ENCODE results near the gene CYLD.
A peak's percentile ranks its signal among the peaks of the same experiment; 100 is the strongest.

Gene CYLD

DNA sequence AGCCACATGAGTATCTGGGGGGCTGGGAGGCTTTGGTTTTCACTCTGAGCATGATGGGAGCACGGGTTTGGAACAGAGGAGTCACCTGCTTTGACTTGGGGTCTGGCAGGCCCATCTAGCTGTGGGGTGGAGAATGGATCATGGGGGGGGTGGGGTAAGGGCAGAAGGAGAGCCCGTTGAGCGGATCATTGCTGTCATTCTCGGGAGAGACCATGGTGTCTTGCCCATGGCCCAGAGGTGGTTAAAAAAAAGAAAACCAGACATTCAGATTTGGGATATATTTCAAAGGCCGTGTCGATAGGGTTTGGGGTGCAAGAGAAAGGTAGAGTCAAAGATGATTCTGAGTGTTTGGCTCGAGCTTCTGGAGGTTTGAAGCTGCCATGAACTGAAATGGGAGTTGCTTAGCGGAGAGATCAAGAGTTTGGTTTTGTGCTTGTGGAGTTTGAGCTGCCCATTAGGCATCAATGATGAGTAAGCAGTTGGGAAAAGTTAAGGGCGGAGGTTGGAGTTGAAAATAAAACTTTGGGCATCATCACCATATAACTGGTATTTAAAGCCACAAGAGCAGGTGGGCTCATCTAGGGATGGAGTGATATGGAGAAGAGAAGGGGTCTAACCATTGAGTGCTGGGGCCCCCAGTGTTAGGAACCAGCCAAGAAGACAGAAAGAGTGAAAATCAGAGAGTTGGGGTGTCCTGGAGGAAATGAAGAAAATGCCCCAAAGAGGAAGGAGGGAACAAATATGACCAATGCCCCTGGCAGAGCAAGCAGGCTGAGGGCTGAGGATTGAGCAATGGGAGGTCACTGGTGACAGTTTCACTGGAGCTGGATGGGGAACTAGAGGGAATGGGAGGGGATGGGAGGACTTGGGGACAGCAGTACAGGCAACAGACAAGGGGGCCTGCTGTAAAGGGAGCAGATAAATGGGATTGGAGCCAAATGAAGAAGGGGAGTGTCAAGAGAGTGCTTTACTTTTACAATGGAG, 46.6 kb upstream of the CYLD start:
- WGBS (ENCODE audit: extremely low coverage, insufficient coverage, insufficient read length): no CpG with 5 or more reads among the region's 9 CpGs
- Histone ChIP-seq H3K18ac (ENCODE audit: low read length) (no peak overlapping the region), H4K8ac (ENCODE audit: low read depth, low read length) (no peak overlapping the region), H3K4me2 (ENCODE audit: low read length) (no peak overlapping the region), H3K27ac (ENCODE audit: low read depth, low read length) (no peak overlapping the region), H3K79me1 (ENCODE audit: low read length) (no peaks in the 10 kb centered on the region), H2AFZ (ENCODE audit: insufficient read depth, low read length, poor library complexity) (no peak overlapping the region), H4K12ac (ENCODE audit: low read depth, low read length) (no peak overlapping the region), H3K4me3 (ENCODE audit: low read depth, low read length) (no peak overlapping the region), H4K91ac (ENCODE audit: low read depth, low read length) (no peak overlapping the region), H3K36me3 (ENCODE audit: control insufficient read depth in 1 of 2, insufficient read depth in 2 of 2, low read length in 2 of 2) (no peaks in the 10 kb centered on the region), H3K23ac (ENCODE audit: low read length) (no peak overlapping the region), H3K9me3 (ENCODE audit: insufficient read depth, low read depth, low read length) (peaks cover 9% of the 10 kb centered on the region), H3K27me3 (ENCODE audit: insufficient read depth, low read length) (peaks cover 5% of the 10 kb centered on the region), H2BK5ac (ENCODE audit: low read depth, low read length, poor library complexity) (no peak overlapping the region), H3K4ac (ENCODE audit: low read depth, low read length) (no peak overlapping the region), H3K9ac (ENCODE audit: low read length) (no peak overlapping the region), H3K14ac (ENCODE audit: low read length) (no peak overlapping the region), H2BK12ac (ENCODE audit: low read length) (no peak overlapping the region), H2AK5ac (ENCODE audit: low read length) (no peak overlapping the region), H3K79me2 (ENCODE audit: control insufficient read depth, insufficient read depth, low read length, poor library complexity) (no peaks in the 10 kb centered on the region), H2BK120ac (ENCODE audit: insufficient read depth, low read length, poor library complexity) (no peak overlapping the region), H3K4me1 (ENCODE audit: control insufficient read depth in 1 of 2, insufficient read depth in 2 of 2, low read length in 2 of 2) (peaks cover 0 to 2% of the 10 kb centered on the region in 2 experiments)
- peak in 1 of 2 donors; percentile 20 for DNase-seq

DNA sequence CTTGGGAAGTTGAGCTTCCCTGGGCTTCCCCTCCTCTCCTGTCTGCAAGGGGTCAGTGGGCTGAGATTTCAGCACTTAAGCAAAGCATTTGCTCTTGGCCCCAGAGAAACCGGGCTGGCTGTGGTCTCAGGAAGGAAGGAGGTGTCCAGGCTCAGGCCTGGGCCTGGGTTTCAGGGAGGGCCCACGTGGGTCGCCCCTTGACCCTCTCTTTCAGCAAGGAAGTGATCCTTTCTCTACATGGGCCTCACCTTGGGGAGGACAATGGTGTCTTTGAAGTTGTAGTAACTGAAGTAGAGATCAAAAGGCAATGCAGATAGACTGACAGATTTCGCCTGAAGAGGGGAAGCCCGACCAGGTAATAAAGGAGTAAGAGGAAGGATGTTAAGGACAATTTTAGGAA, 45.8 kb upstream of the CYLD start:
- Histone ChIP-seq H3K4me1 (ENCODE audit: control insufficient read depth in 1 of 2, insufficient read depth in 2 of 2, low read length in 2 of 2) (peaks cover 0 to 2% of the 10 kb centered on the region in 2 experiments), H2BK120ac (ENCODE audit: insufficient read depth, low read length, poor library complexity) (no peak overlapping the region), H2BK5ac (ENCODE audit: low read depth, low read length, poor library complexity) (no peak overlapping the region), H3K18ac (ENCODE audit: low read length) (no peak overlapping the region), H3K27ac (ENCODE audit: low read depth, low read length) (no peak overlapping the region), H2AFZ (ENCODE audit: insufficient read depth, low read length, poor library complexity) (no peak overlapping the region), H3K4me2 (ENCODE audit: low read length) (no peak overlapping the region), H4K91ac (ENCODE audit: low read depth, low read length) (no peak overlapping the region), H2BK12ac (ENCODE audit: low read length) (no peak overlapping the region), H4K8ac (ENCODE audit: low read depth, low read length) (no peak overlapping the region), H4K12ac (ENCODE audit: low read depth, low read length) (no peak overlapping the region), H3K79me1 (ENCODE audit: low read length) (no peaks in the 10 kb centered on the region), H2AK5ac (ENCODE audit: low read length) (no peak overlapping the region), H3K79me2 (ENCODE audit: control insufficient read depth, insufficient read depth, low read length, poor library complexity) (no peaks in the 10 kb centered on the region), H3K27me3 (ENCODE audit: insufficient read depth, low read length) (peaks cover 5% of the 10 kb centered on the region), H3K23ac (ENCODE audit: low read length) (no peak overlapping the region), H3K4me3 (ENCODE audit: low read depth, low read length) (no peak overlapping the region), H3K9me3 (ENCODE audit: insufficient read depth, low read depth, low read length) (peaks cover 9% of the 10 kb centered on the region), H3K4ac (ENCODE audit: low read depth, low read length) (no peak overlapping the region), H3K14ac (ENCODE audit: low read length) (no peak overlapping the region), H3K36me3 (ENCODE audit: control insufficient read depth in 1 of 2, insufficient read depth in 2 of 2, low read length in 2 of 2) (no peaks in the 10 kb centered on the region), H3K9ac (ENCODE audit: low read length) (no peak overlapping the region)
- WGBS (ENCODE audit: extremely low coverage, insufficient coverage, insufficient read length): no CpG with 5 or more reads among the region's 5 CpGs
- DNase-seq: no peak

- no peaks in the 10 kb centered on the region for H3K79me2 ChIP-seq (ENCODE audit: control insufficient read depth, insufficient read depth, low read length, poor library complexity)
- WGBS (ENCODE audit: extremely low coverage, insufficient coverage, insufficient read length): no CpG with 5 or more reads among the region's 15 CpGs
- H3K36me3 ChIP-seq (ENCODE audit: control insufficient read depth in 1 of 2, insufficient read depth in 2 of 2, low read length in 2 of 2): no peaks in the 10 kb centered on the region
- no peak overlapping the region for H3K4me2 ChIP-seq (ENCODE audit: low read length)
- no peak overlapping the region for H3K9ac ChIP-seq (ENCODE audit: low read length)
- no peak overlapping the region for H2BK120ac ChIP-seq (ENCODE audit: insufficient read depth, low read length, poor library complexity)
- no peak overlapping the region for H4K8ac ChIP-seq (ENCODE audit: low read depth, low read length)
- no peak overlapping the region for H4K12ac ChIP-seq (ENCODE audit: low read depth, low read length)
- H2BK5ac ChIP-seq (ENCODE audit: low read depth, low read length, poor library complexity): no peak overlapping the region
- peaks cover 9% of the 10 kb centered on the region for H3K9me3 ChIP-seq (ENCODE audit: insufficient read depth, low read depth, low read length)
- H3K18ac ChIP-seq (ENCODE audit: low read length): no peak overlapping the region
- H3K4ac ChIP-seq (ENCODE audit: low read depth, low read length): no peak overlapping the region
- no peak overlapping the region for H2AK5ac ChIP-seq (ENCODE audit: low read length)
- no peak overlapping the region for H2AFZ ChIP-seq (ENCODE audit: insufficient read depth, low read length, poor library complexity)
- H3K4me3 ChIP-seq (ENCODE audit: low read depth, low read length): no peak overlapping the region
- peaks cover 0 to 2% of the 10 kb centered on the region in 2 experiments for H3K4me1 ChIP-seq (ENCODE audit: control insufficient read depth in 1 of 2, insufficient read depth in 2 of 2, low read length in 2 of 2)
- H2BK12ac ChIP-seq (ENCODE audit: low read length): no peak overlapping the region
- no peak overlapping the region for H4K91ac ChIP-seq (ENCODE audit: low read depth, low read length)
- H3K23ac ChIP-seq (ENCODE audit: low read length): no peak overlapping the region
- DNase-seq: peak; percentile 40 to 61
- no peak overlapping the region for H3K14ac ChIP-seq (ENCODE audit: low read length)
- H3K79me1 ChIP-seq (ENCODE audit: low read length): no peaks in the 10 kb centered on the region
- no peak overlapping the region for H3K27ac ChIP-seq (ENCODE audit: low read depth, low read length)
- peaks cover 5% of the 10 kb centered on the region for H3K27me3 ChIP-seq (ENCODE audit: insufficient read depth, low read length)
Measured at GRCh38 chr16:50696575-50697420, 45.1 kb upstream of the CYLD start.

GRCh38 chr16:50697421-50697715, 44.5 kb upstream of the CYLD start:
- Histone ChIP-seq H3K23ac (ENCODE audit: low read length) (no peak overlapping the region), H3K4me3 (ENCODE audit: low read depth, low read length) (no peak overlapping the region), H3K79me2 (ENCODE audit: control insufficient read depth, insufficient read depth, low read length, poor library complexity) (no peaks in the 10 kb centered on the region), H3K18ac (ENCODE audit: low read length) (no peak overlapping the region), H3K14ac (ENCODE audit: low read length) (no peak overlapping the region), H3K9ac (ENCODE audit: low read length) (no peak overlapping the region), H4K91ac (ENCODE audit: low read depth, low read length) (no peak overlapping the region), H3K4ac (ENCODE audit: low read depth, low read length) (no peak overlapping the region), H3K4me1 (ENCODE audit: control insufficient read depth in 1 of 2, insufficient read depth in 2 of 2, low read length in 2 of 2) (peaks cover 0 to 2% of the 10 kb centered on the region in 2 experiments), H2BK12ac (ENCODE audit: low read length) (no peak overlapping the region), H3K27me3 (ENCODE audit: insufficient read depth, low read length) (peaks cover 5% of the 10 kb centered on the region), H4K12ac (ENCODE audit: low read depth, low read length) (no peak overlapping the region), H2BK5ac (ENCODE audit: low read depth, low read length, poor library complexity) (no peak overlapping the region), H4K8ac (ENCODE audit: low read depth, low read length) (no peak overlapping the region), H3K27ac (ENCODE audit: low read depth, low read length) (no peak overlapping the region), H2AFZ (ENCODE audit: insufficient read depth, low read length, poor library complexity) (no peak overlapping the region), H2AK5ac (ENCODE audit: low read length) (no peak overlapping the region), H3K36me3 (ENCODE audit: control insufficient read depth in 1 of 2, insufficient read depth in 2 of 2, low read length in 2 of 2) (no peaks in the 10 kb centered on the region), H2BK120ac (ENCODE audit: insufficient read depth, low read length, poor library complexity) (no peak overlapping the region), H3K79me1 (ENCODE audit: low read length) (no peaks in the 10 kb centered on the region), H3K9me3 (ENCODE audit: insufficient read depth, low read depth, low read length) (peaks cover 8% of the 10 kb centered on the region), H3K4me2 (ENCODE audit: low read length) (no peak overlapping the region)
- no CpG with 5 or more reads among the region's 5 CpGs for WGBS (ENCODE audit: extremely low coverage, insufficient coverage, insufficient read length)
- DNase-seq: no peak

Data from trophoblast cell (in vitro differentiated cells and primary cell).